GM19395 (cell line): ENCODE measurements around the gene AP3D1.
A peak's percentile ranks its signal among the peaks of the same experiment; 100 is the strongest.
"Not testable (repeated sequence)": the region's sequence is repeated elsewhere in the genome, so short reads cannot be mapped to it uniquely, and the experiment has no call there.

ENCODE experiments used
- ATAC-seq: cut with Tn5 transposase; IDR thresholded peaks from one replicate; pipeline ENCODE4 v1.9.1; 2021; ENCODE audit warnings: mild to moderate bottlenecking, moderate library complexity; ENCODE audit not compliant: unreplicated experiment

The AP3D1 gene

DNA sequence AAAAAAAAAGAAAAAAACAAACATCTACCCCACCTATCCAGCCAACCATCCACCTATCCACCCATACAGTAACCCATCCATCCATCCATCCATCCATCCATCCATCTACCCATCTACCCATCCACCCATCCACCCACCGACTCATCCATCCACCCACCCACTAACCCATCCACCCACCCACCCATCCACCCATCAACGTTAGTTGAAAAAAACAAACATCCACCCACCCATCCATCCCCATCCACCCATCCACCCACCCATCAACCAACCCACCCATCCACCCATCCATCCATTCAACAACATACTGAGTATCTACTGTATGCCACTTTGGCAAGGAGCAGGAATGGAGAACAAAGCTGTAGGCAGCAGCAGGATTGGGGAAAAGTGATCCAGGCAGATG, 6.1 kb upstream of the AP3D1 start:
- ATAC-seq: no peak

DNA sequence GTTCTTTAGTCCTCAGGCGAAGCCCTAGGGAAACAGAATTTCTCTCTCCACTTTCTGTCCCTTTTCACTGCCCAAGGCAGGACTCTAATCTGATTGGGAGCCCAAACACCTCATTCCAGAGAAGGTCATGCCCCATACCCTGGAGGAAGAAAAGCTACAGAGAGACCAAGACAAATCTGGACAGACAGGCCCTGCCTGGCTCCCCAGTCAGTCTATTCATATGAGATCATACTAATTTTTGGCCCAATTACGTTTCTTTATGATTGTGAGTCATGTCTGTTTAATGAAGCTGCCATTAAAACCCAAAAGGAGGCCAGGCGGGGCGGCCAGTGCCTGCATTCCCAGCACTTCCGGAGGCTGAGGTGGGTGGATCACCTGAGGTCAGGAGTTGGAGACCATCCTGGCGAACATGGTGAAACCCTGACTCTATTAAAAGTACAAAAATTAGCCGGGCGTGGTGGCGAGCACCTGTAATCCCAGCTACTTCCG, 3.3 kb upstream of the AP3D1 start:
- no peak for ATAC-seq

DNA sequence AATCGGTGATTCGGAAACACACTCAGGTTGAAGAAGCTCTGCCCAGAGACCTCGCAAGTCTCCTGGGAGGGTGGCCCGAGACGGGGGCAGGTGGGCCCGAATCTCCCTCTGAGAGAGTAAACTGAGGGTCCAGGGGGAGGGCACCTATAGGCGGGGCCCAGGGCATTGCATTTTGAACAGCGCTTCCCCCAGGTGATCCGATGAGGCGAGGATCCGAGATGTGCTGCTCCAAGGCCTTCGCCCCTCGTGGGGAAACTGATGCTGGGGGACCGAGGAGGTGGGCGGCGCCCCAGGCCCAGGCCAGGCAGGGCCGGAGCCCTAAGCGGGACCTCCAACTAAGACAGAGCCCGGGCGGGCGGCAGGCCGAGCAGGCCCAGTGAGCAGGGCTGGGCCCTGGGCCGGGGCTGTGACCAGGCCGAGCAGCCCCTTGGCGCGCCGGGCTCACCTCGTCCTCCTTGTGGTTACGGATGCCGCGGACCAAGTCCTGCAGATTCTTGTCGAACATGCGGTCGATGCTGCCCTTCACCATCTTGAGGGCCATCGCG, 500 bp downstream of the AP3D1 start:
- peak; percentile 16 for ATAC-seq

DNA sequence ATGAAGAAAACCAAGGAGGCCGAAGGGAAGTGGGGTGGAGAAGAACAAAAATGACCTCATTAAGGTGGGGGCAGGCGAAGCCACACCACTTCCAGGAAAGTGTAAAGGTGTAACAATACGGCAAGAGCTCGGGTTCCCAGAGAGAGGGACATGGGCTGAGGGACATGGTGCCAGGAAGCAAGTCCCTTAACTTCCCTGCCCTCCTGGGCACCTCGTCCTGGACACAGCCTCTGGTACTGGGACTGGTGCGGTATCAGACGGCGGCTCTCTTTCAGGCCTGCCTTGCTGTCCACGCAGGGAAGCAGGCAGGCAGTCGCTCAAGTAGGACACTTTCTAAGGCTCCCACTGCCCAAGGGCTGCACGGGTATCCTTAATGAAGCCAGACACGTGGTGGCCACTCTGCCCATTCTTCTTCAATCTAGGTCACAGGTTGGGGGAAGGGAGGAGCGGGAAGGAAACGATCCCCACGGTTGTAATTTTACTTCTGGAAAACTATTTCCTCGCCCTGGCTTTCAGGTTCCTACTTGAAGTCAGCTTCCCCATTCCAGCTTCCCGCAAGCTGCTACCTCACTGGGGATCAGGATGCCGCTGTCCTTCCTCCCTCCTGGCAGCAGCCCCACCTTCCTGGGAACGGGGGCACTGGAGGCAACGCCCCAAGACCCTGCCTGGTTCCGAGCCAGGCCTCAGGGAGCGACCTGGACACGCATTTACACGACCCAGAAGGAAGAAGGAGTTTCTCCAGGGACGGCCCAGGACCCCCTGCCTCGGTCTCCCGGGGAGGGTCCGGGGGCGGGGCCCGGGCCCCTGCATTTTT, 1.2 kb downstream of the AP3D1 start:
- ATAC-seq: no peak

DNA sequence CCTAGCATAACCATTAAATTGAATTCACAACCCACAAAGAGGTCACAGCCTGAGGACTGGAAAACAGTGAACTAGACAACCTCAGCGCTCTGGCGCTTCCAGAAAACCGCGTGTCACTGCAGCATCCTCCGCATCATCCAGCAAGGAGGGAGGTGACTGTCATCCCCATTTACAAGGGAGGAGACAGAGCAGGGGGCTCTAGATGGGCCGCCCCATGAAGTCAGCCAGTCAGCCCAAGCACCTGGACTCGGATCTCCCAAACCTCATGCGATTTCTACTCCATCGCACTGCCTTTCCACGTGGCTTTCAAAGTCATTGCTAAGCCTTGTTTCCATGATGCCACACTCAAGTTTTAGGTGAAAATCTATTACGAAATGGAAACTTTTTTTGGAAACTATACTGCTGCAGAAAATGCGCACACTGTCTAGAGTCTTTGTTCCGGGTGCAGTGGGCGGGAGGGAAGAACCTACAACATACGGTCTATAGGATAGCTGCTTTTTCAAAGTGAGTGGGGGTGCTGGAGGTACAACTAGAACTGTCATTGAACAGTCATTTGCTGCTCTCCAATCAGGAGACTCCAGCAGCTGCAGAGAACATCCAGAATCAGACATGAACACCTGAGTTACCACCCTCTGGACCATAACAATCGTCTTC, 2.8 kb downstream of the AP3D1 start:
- ATAC-seq: no peak

DNA sequence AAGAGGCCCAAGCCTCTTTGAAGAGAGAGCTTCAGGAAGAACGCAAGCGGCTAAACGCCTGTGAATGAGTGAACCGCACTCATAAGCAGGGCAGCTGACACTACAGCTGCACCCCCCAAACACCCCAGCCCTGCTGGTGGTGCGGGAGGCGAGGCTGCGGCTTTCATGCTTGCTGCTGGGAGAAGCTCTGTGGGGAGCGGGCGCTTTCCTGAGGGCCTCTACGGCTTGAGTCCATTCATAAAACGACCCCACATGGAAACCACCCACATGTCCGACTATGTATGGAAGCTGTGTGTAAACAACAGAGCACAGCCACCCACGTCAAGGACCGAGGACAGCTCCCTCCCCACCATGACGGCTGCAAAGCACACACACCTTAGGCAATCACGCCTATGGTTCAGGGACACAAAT, 5.5 kb downstream of the AP3D1 start:
- no peak for ATAC-seq

DNA sequence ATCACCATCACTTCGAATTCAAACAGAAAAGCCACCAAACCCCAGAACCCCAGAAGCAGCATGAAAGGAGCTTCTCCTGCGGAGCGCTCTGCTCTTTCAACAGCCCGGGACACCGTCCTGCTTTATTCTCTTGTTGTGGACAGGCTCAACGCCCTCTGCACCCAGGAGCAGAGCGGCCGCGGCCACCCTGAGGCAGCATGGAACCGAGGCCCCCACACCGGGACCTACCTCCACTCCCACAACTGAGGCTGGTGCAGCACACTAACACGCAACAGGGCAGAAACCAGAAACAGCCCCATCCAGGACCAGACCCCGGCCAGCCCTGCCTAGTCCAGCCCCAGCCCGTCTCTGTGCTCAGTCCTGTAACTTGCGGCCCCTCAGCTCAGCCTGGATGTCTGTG, 7.2 kb downstream of the AP3D1 start:
- no peak for ATAC-seq

DNA sequence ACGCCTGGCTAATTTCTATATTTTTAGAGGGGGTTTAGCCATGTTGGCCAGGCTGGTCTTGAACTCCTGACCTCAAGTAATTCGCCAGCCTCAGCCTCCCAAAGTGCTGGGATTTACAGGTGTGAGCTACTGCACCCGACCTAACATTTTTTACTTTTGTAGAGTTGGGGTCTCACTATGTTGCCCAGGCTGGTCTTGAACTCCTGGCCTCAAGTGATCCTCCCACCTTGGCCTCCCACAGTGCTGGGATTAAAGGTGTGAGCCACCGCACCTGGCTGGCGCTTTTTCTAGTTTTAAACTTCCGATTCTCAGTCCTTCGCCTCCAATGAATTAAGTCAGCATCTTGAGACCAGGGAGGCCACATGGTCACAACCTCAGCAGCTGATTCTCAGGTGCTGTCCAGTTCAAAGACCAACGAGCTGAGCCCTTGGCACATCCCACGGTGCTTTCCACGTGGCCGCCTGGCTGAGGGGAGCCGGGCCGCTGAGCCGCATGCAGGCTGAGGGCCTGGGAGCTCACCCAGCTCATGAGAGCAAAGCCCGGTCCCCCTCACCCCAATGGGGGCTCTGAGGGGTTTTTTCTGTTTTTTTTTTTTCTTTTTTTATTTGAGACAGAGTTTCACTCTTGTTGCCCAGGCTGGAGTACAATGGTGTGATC, 9.1 kb downstream of the AP3D1 start:
- no peak for ATAC-seq

DNA sequence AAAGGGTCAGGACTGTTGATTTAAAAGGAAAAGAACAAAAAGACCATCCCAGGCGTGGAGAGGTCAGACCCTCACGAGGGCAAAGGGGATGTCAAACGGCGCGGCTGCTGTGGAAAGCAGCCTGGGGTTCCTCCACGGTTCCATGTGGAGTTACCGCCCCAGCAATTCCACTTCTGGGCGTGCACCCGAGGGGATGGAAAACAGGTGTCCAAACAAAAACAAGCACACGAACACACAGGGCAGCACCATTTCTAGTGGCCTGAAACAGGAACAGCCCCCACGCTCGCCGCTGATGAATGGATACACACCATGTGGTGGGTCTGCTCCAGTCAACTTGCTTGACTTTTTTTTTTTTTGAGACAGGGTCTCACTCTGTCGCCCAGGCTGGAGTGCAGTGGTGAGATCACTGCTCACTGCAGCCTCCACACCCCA, 11.2 kb downstream of the AP3D1 start:
- ATAC-seq: no peak

DNA sequence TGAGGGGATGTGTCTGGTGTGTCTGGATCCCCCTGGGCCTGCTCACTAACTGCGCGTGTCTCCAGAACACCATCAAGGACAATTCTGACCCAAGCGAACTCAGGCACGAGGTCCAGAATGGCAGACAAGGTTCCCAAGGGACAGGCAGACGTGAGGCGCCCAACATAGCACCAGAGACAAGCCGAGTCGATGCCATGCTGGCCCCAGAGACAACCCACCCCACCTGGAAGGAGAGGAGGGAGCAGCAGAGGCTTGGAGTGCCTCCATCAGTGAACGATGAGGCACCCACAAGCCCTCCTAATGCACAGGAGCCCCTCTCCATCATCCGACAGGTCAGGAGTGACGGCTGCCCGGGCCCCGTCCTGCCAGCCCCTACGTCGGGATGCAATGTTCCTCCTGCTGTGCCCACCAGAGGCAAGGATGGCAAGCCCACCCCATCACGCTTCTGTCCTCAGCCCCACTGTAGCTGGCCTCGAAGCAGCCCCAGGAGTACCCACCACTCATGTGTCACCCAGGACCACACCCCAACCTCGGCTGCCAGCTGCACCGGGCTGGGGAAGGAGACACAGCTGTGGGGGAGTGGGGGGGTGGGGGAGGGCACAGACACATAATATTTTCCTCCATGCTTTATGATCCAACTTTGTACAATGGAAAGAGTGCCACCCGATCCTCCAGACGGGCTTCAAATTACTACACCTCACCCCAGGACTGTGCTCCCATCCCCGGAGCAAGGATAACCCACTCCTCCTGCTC, 11.8 kb downstream of the AP3D1 start:
- ATAC-seq: no peak

DNA sequence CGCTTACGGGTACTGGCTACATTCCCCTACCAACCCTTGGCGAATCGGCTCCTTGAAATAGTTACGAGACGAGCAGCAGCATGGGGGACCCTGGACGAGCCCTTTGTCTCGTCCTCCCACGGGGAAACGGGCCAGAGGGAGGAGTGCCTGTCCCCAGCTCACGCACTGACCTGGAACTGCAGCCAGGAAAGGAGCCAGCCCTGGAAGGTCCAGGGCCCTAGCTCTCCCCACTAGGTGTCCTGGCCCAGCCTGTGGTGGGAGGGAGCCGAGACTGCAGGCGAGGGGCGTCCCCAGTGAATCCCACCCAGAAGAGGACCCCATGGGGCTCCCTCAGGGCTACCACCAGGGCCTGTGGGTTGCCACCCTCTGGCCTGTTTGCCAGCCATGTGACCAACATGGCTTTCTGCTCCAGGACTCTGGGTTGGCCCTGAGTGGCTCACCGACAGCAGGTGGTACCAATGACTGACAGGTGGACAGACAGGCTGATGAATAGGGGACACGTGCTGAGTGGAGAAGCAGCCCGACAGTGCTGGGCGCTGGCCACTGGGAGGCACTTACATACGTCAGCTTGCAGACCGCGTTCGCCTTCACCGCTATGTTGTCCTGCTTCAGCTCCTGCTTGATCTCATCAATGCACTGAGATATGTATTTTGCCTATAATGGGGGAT, 13.2 kb downstream of the AP3D1 start:
- no peak for ATAC-seq

DNA sequence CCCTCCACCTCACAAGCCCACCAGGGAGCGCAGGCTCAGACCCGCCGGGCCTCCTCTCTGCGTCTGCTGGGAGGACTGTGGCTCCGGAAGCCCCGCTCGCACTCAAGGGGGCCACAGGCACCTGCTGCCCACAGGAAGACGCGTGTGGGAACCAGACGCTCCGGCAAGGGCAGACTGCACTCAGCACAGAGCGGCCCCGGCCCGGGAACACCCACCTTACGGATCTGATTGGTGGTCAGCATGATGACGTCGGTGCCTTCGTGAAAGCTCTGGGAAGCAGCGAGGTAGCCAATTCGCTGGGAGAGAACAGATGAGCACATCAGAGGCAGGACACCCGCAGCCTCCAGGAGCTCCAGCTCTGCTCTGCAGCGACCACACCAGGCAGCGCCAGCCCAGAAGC, 14.6 kb downstream of the AP3D1 start:
- ATAC-seq: no peak

DNA sequence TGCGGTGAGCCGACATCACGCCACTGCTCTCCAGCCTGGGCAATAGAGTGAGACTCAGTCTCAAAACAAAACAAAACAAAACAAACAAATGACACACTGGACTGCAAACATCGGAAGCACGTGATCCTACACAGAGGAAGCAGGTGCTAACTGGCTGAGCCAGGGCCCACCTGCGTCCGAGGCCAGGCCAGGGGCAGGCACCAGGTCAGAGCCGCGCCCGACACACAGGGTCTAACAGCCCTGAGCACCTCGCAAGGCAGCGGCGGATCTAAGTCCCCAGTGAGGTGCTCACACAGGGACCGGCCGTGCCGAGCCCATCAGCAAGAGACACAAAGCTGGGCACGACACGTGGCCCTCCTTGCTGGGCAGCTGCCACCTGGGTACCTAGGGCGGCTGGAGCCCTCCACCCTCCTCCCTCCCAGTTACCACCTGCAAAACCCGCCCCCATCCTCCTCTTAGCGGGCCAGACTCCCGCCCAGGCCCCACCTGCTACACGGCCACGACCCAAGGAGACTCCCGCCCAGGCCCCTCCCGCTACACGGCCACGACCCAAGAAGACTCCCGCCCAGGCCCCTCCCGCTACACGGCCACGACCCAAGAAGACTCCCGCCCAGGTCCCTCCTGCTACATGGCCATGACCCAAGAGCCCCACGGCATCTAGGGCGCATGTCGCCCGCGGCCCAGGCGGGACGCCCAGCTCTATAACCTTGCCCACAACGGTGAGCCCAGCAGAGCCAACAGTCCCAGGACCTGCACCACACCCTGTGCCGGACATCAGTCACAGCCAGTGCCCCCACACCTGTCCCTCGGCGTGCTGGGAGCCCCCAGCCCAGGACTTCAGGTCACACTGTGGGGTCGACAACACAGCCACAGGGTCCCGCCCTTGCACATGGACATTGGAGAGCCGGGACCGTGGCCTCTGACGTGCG, 15.6 kb downstream of the AP3D1 start:
- ATAC-seq: no peak

DNA sequence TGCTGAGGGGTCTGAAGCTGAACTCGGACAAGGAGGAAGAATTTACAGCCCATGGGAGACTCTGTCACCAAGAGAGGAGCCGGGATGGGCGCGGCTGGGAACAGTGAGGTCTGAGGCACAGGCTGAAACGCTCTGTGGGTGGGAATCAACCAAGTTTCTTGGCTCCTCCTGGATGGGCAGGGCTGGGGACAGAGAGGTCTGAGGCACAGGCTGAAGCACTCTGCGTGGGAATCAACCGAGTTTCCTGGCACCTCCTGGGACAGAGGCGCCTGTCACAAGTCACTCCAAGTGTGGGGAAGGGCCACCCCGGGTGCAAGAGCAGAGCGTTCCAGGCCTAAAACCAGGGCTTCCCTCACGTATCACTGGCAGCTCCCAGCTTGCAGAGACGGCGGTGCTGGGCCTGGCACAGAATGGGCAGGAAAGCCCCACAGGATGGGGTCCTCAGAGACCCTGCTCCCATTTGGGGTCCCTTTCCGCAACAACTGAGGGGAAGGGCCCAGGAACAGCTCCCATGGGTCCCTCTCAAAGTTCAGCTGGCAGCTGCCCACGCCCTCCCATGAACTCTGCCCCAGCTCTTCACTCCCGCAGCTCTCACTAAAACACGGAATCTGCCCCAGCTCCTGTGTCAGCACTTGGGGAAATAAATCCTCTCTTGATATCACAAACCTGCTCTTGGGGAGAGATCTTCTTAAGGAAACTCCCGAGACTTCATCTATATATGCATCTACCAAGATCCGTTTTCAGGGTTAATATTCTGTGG, 18.5 kb downstream of the AP3D1 start:
- no peak for ATAC-seq

DNA sequence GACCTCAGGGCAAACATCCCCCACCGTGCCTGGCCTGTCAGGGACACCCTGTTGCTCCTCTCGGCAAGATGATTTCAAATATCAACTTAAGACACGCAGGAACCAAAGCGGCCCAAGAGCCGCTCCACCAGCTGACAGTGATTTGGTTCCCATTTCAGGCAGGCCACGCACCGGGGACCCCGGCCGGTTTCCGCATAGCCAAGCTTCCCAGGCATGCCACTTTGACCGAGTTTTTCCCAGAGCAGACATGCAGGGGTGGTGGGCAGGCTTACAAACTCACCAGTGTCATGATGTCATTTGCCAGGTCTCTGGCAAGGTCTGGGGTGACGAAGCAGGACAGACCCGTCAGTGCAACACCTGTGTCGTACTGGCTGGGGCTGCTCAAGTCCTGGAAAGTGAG, 19.2 kb downstream of the AP3D1 start:
- no peak for ATAC-seq

DNA sequence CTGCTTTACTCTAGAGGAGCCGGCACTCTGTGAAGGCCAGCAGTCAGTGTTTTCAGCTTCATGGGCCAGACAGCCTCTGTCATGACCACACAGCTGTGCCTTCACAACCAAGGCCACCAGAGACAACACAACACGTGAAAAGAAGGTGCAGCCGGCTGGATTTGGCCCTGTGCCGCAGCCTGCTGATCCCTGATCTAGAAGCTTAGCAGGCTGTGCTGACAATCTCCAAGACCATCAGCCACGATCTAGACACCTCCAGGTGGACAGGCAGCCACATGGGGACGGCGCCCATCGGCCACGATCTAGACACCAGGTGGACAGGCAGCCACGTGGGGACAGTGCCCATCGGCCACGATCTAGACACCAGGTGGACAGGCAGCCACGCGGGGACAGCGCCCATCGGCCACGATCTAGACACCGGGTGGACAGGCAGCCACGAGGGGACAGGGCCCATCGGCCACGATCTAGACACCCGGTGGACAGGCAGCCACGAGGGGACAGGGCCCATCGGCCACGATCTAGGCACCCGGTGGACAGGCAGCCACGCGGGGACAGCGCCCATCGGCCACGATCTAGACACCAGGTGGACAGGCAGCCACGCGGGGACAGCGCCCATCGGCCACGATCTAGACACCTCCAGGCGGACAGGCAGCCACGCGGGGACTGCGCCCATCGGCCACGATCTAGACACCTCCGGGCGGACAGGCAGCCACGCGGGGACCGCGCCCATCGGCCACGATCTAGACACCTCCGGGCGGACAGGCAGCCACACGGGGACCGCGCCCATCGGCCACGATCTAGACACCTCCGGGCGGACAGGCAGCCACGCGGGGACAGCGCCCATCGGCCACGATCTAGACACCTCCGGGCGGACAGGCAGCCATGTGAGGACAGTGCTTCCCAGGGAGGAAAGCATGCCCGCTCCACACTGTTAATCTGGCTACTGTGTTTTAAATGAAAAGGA, 20.1 kb downstream of the AP3D1 start:
- ATAC-seq: not testable (repeated sequence)
